DOHH2 (cell line): Measurements from ENCODE around the gene CORO6.

Source experiments
- CTCF ChIP-seq: fragments of 200-600 bp; sonication (generic); IDR thresholded peaks from one replicate; pipeline ENCODE4 v1.5.1; 2014; ENCODE audit warnings: antibody characterized with exemption, mild to moderate bottlenecking, low read depth, low read length; ENCODE audit not compliant: poor library complexity, severe bottlenecking
- EZH2phosphoT487 ChIP-seq: fragments of 200-600 bp; sonication (generic); IDR thresholded peaks from 2 replicates; pipeline ENCODE4 v1.6.1; 2017; ENCODE audit warnings: borderline replicate concordance, mild to moderate bottlenecking, antibody characterized with exemption, low read length, moderate library complexity, mixed read lengths

DNA sequence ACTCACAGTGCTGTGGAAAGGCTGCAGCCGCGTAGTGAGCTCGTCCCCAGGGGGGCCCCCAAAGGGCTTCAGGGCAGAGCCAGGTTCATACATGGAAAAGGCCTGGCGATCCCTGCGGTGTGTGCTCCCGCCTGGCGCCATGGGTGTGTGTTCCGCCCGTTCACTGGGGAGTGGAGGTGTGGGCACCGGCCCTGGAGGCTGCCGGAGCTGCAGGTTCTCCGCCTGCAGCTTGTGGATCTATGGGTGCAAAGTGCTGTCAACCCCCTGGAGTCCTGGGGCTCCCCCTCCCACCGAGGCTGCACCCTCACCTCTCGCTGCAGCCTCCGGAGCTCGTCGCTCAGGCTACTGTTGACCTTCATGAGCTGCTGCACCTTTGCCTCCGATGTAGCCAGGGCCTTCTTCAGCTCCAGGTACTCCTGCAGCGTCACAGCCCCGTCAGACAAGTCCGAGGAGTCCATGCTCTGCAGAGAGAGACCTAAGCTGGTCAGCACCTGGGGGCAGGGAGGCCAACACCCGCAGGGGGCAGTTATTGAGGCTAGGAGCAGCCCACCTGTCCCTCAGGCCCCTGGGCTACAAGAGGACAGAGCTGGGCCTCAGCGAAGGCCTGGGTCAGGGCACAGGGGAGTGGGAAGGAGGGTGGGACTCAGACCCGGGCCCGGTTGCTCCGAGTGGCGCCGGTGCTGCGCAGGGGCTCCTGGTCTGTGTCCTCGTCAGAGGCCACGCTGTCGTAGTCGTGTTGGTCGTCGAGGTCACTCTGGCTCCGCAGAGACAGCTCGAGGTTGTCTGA, 46.3 kb downstream of the CORO6 start:
- TF ChIP-seq CTCF (no peak), EZH2phosphoT487 (no peak)
